HG03439 (cell line): ENCODE data around the gene OTULINL.
"Not testable (repeated sequence)": the region's sequence is repeated elsewhere in the genome, so short reads cannot be mapped to it uniquely, and the experiment has no call there.

Experiments
- ATAC-seq: cut with Tn5 transposase; IDR thresholded peaks from one replicate; pipeline ENCODE4 v1.9.1; 2021; ENCODE audit warnings: mild to moderate bottlenecking, moderate library complexity; ENCODE audit not compliant: unreplicated experiment

Gene OTULINL

DNA sequence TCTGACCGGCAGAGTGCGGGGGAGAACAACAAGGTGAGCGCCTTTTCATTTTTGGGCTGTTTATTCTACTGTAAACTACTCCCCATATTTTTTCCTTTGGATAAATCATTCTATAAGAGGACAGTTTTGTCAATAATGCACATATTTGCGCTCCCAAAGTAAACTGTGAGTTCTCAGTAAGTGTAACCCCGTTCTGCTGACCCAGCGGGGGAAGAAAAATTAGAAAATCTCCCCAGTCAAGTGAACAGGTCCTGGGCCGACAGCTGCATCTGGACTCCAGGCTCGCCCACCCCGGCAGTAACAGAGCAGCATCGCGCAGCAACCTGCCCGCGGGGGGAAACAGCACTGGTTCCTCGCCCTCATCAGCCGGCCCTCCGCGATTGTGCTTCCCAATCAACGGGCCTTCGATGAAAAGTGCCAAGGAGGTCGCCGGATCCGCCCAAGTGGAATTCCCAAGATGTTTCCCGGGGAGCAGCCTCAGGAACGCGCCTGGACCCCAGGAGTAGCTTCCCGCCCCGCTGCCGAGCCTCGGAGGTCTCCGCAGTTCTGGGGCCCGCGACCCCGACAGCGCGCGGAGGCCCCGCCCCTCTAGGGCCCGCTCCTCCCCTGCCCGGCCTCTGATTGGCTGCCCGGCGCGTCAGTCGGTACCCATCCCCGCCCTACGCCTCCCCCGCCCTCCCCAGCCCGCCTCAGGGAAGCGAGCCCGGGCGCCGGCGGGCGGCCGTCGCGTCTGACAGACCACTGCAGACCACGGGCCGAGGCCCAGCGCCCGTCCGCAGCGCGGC is at the start of gene OTULINL:
TSS of gene OTULINL (plus strand) at position 687 of the 785 bp plus-strand sequence. CDS start 103 bp downstream, outside the sequence.
- ATAC-seq = peak; percentile 99

DNA sequence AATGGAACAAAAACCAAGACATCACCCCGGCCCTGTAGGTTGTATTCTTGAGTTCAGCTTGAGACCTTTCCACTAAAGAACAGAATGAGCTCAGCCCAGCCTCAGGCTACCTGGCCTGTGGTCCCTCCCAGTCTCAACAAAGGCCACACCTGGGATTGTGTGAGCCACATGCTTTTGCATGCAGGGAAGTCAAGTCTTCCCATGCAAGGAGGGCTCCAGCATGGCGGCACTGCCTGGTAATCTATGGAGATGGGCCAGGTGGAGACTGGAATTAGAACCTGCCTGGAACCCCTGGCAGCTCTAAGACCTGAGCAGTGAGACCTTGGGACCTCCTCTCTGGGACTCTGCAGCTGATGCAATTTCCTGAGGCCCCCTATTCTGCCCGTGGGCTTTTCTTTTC is 49.4 kb upstream of the OTULINL start:
- ATAC-seq = no peak

DNA sequence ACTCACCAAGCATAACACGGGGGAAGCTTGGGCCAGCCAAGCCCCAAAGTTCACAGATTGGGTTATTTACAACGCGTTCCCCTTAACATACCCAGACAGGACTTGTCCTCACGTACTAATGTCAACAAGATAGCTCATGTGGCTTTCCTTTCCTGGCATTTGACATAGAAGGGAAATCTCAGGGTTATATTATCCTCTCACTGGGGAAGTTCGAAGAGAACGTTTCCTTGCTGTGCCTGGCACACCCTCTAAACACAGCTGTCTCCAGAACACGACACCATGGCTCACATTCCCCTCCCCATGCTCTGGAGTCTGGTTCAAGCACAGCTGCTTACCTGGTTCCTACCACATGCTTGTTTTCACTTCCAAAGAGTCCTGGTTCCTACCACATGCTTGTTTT is 46.8 kb upstream of the OTULINL start:
- no peak for ATAC-seq

DNA sequence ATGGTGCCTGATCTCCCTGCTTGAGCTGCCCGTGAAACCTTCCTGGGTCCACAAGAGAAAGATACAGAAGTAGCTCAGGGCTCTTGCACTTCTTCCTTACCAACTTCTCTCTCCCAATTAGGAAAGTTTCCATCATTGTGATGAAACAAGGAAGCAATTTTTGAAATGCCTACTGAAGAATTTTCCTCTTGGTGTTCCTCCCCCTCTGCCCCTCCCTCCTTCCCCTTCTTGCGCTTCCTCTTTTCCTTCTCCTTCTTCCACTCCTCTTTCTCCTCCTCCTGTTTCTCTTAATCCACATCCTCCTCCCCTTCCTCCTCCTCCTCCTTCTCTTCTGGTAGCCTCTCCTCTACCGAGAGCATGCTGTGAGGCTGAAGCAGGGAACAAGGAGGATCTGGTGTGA is 36.3 kb upstream of the OTULINL start:
- no peak for ATAC-seq

DNA sequence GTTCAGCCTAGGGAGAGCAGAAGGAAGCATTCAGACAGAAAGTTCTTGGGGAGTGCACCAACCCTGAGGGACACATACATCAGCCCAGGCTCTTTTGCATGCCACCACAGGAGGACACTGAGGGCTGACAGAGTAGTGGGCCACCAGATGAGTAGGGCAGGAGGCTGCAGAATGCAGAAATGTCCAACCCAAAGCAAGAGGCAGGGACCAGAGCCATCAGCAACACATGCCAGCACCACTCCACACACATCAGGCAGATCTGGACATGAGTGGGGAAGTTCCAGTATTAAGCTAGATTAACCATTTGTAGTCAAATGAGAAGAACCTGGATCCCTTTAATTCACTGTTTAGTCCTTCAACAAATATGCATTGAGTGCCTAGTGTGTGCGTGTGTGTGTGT is 35.7 kb upstream of the OTULINL start:
- no peak for ATAC-seq

DNA sequence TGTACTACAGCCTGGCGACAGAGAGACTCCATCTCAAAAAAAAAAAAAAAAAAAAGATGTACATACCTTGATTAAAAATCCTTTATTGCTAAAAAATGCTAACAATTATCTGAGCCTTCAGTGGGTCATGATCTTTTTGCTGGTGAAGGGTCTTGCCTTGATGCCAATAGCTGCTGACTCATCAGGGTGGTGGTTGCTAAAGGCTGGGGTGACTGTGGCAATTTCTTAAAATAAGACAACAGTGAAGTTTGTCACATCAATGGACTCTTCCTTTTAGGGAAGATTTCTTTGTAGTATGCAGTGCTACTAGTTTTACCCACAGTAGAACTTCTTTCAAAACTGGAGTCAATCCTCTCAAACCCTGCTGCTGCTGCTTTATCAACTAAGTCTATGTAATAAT is 33.9 kb upstream of the OTULINL start:
- no peak for ATAC-seq

DNA sequence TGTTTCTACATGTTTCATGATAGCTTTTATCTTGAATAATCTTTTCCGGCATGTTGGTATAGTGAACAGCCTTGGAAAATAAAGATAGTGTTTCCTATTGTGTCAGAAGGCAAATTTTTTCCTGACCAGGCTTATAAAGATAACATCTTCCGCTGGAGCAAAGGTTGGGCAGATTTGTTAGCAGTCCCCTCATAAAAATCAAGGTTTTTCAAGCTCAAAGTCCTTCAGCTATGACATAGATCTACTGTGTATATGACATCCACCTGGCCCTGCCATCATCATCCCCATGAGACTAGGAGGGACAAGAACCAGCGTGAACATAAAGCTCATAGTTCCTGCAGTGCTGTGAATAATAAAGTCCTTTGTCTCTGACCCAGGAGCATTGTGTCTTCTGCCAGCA is 30.4 kb upstream of the OTULINL start:
- no peak for ATAC-seq

DNA sequence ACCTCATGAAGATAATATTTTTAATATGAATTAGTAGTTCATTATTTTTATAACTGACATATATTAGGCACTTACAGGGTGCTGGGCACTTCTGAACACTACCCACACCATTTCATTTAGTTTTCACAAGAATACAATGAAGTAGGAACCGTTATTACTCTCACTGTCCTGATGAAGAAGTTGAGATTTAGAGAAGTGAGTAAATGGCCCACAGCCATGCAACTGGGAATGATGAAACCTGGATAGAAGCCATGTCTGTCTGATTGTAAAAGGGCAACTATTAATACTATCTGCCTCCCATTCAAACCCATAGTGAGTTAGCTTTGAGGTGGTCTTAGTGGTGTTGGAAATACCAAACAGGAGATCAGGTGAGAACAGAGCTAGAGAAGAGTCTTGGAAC is 29.6 kb upstream of the OTULINL start:
- ATAC-seq = no peak

DNA sequence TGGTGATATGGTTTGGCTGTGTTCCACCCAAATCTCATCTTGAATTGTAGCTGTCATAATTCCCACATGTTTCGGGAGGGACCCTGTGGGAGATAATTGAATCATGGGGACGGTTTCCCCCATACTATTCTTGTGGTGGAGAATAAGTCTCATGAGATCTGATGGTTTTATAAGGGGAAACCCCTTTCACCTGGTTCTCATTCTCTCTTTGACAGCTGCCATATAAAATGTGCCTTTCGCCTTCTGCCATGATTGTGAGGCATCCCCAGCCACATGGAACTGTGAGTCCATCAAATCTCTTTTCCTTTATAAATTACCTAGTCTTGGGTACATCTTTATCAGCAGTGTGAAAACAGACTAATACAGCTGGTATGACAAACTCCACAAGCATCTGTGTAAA is 27.3 kb upstream of the OTULINL start:
- ATAC-seq = not testable (repeated sequence)

DNA sequence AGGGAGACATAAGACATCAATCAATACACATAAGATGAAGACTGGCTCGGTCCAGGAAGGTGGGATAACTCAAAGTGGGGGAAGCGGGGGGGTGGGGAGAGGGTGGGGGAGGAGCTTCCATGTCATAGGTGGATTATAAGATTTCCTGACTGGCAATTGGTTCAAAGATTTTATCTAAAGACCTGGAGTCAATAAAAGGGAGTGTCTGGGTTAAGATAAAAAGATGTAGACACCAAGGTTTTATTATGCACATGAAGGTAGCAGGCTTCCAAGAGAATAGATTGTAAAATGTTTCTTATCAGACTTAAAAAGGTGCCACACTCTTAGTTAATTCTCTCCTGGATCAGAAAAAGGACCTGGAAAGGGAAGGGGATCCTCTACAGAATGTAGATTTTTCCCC is 25.6 kb upstream of the OTULINL start:
- no peak for ATAC-seq

DNA sequence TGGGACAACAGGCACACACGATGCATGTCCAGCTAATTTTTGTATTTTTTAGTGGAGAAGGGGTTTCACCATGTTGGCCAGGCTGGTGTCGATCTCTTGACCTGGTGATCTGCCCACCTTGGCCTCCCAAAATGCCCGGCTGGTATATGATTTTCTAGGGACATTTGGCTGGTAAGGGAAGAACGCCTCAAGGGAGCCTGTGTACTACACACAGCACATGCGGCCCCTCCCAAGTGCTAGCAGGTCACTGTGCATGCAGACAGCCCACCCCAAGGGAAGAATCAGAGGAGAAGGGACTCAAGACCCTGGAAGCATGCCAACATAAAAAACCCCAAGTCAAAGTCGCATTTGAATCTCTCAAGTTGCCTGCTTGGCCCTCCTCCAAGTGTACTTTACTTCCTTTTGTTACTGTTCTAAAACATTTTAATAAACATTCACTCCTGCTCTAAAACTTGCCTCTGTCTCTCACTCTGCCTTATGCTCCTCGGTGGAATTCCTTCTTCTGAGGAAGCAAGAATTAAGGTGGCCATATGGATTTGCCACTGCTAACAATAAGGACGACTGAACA is 24.3 kb upstream of the OTULINL start:
- ATAC-seq = no peak

DNA sequence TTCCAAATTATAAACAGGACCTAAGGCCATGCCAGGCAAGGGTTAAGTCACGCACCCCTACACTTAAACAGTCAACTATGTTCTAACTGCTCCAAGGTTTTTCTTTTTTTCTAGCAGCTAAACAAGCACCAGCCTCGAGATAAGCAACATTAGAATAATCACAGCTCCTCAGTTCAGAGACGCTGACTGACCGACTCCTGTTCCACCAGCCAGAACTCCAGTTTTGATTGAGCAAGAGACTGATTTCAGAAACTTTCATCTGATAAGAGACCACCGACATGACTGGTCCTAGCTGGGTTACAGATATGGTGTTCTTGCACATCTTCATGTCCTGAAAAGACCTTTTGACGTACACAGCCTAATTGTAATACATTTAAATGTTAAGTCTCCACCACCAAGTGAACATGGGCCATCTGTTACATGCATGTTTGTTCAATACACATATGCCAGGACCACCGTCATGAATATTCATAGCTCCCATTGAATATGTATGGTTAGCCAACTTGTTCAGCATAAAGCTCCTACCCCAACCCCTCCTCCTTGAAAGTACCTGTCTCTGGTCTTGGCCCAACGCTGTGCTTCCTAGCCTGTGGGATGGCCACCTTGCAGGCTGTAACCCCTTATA is 23.7 kb upstream of the OTULINL start:
- no peak for ATAC-seq

DNA sequence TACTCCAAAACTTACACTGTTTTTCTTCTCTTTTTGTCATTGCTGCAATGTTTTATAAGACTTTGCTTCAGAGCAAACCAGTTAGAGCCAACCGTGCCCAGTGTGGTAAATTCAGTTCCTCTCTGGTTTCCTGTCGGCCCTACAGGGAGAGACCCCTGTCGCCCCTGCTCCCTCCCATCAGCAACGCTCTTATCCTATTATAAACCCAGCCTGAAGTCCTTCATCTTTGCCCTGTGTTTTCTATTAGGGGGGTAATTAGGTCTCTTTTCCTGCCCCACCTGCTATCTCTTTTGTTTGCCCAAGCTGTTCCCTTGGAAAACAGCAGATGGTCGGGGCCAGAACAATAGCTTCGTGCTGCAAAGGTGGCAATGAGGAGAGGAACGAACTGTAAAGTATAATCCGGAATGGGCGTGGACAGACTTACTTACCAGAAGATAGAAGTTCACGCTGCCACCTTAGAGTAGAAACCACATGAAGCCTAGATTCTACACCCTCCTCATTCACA is 21.4 kb upstream of the OTULINL start:
- ATAC-seq = no peak

DNA sequence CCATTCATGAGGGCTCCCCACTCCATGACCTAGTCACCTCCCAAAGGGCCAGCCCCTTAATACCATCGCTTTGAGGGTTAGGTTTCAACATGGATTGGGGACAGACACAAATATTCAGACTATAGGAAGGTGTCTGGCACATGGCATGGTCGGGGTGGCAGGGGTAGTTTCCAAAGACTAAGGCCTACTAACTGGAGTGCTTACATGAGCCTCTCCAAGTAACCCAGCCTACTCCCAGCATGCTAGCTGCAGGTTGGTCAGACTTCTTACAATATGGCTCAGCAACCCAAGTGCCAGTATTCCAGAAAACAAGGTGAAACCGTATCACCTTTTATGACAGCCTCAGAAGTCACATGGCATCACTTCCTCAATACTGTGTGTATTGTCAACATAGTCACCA is 19.9 kb upstream of the OTULINL start:
- ATAC-seq = no peak

DNA sequence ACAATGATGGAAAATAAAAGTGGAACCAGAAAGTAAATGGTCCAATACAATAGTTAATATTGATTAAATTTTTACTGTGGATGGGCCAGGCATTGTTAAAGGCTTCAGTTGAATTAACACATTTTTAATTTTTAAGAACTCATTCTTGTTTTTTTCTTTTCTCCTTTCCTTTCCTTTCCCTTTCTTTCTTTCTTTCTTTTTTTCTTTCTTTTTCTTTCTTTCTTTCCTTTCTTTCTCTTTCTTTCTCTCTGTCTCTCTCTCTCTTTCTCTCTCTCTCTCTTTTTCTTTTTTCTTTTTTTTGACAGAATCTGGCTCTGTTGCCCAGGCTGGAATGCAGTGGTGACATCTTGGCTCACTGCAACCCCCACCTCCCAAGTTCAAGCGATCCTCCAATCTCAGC is 13.3 kb upstream of the OTULINL start:
- no peak for ATAC-seq

DNA sequence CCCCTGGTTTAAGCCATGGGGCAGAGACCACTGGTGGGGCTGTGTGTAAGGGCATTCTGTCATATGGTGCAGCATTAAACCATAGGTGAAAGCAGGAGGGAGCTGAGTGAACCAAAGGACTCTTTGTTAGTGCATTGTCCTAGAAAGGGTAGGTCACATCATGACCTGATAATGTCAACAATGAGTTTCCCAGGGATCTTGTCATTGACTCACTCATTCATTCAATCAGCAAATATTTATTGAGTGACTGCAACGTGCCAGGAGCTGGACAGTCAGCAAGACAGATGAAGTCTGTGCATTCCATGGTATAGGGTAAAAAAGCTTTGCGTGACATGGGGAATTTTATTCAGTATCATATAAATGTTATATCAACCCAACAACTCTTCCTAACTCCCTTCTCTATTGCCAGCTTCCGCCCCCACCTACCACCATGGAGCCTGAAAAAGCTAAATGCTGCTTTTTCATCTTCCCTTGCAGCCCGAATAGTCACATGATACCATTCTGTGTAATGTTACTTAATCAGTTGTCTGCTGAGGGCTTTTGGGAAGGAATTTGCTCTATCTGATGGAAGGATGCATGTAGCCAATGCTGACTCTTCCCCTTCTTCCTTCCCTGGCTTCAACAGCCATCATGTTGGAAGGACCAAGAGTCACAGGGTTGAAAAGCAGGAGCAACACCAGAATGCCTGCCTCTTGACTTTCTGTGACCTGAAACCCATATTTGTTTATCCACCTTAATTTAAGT is 11.5 kb upstream of the OTULINL start:
- no peak for ATAC-seq

DNA sequence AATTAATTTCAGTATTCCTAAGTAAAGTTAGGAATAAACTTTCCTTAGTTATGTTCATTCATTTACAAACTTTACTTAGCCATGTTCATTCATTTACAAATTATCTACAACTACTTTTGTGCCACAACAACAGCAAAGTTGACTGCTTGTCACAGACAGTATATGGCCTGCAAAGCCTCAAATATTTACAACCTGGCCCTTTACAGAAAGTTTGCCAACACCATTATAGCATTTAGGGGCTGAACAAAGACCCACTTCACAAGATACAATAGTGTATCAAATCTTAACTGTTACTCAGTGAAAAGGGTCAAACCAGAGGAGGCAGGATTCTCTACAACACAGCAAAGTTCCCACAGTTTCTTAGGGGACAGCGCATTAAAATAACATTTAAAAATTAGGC is 9.7 kb upstream of the OTULINL start:
- no peak for ATAC-seq

DNA sequence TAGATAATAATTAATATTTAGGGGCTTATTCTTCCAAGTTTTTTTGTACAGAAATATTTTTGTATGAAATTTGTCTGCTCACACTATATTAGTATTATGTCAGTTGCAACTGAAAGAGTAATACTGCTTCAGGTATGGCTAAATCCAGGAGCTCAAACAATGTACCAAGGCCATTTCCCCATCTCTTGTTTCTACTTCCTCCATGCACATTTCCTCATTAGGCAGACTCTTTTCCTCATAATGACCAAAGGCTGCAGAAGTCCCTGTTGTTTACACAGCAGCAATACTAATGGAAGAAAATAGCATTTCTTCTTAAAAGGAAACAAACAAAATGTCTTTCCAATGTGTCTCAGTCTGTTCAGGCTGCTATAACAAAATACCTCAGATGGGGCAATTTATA is 9.2 kb upstream of the OTULINL start:
- ATAC-seq = no peak

DNA sequence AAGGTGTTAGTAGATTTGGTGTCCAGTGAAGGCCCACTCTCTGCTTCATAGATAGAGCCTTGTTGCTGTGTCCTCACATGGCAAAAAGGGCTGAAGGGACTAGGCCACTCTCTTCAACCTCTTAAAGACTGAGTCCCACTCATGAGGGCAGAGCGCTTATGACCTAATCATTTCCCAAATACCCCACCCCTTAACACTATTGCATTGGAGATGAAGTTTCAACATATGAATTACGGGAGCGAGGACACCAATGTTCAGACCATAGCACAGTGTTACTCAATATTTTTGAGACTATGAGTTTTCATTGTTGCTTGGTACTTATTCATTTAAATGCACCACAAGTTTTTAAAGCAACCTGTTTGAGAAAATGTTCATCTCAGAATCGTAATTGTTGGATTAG is 8.8 kb upstream of the OTULINL start:
- no peak for ATAC-seq

DNA sequence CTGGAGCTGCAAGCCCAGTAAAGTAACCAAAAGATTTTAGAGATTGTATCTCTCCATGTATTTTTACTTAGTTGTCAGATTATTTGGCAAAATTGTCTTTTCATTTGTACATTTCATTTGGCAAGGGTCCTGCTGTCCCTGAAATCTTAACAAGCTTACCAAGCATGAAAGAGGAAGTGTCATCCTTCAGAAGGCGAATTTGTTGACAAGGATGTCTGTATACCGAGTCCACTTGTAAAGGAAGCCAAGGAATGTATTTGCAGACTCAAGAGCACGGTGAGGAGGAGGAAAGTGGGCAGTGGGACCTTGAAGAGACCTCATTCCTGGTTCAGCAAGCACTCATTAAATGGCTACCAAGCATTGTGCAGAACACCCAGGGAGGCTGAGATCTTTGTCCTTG is 7.5 kb upstream of the OTULINL start:
- no peak for ATAC-seq

DNA sequence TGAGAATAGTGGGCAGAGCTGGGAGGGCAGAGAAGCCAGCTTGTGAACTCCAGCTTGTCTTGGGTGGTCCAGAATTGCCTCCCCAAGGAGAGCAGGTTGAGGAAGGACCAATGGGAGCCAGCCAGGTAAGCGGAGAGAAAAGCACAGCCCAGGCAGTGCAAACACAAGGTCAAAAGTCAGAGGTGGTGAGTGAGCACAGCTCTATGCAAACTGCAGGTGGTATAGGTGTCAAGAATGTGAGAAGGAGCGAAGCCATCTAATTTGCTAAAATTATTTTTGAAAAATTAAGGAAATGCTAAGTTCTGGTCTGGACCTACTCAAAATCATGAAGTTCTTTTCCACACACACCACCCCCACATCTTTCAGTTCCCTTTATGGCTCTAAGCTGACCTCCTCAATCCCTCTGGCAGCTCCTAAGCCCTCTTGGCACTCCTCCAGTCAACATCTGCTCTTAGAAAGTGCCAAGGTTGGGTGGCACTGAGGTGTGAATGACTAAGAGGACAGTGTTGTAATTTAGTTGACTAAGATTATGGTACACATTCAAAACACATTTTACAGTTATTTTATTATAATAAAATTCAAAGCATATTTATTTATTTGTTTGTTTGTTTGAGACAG is 6.6 kb upstream of the OTULINL start:
- no peak for ATAC-seq
